Measurements from ENCODE around the gene C11orf24.

DNA sequence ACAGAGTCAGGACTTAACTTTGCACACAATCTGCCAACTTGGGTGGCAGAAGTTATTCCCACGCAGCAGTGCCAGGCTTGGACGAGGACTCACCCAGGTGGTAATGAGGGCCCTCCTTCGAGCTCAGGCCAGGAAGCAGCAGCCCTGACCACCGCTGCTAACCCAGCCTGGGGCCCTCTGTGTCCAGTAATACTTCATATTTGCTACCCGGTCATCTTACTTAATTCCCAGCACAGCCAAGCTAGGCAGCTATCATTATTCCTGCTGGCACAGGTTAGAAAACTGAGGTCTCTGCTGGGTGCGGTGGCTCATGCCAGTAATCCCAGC is 25.2 kb upstream of the C11orf24 start:
- TF ChIP-seq RAD21 (IDR thresholded peaks at IDR 0.05; ENCODE audit: low read length) (no peak), POLR2AphosphoS5 (IDR thresholded peaks at IDR 0.05; ENCODE audit: low read depth, low read length) (no peak)

All from SK-N-SH (cell line).